ENCODE results near the gene RALGAPA2. TPM values are rescaled to one million over a fixed set of nuclear protein-coding genes. Genes with fewer than 3 reads are reported as not detected.

RALGAPA2 gene
- total and polyA plus RNA-seq, 5 donors from 2014 or later: 4.7 to 28.8 (median 6.2) TPM

DNA sequence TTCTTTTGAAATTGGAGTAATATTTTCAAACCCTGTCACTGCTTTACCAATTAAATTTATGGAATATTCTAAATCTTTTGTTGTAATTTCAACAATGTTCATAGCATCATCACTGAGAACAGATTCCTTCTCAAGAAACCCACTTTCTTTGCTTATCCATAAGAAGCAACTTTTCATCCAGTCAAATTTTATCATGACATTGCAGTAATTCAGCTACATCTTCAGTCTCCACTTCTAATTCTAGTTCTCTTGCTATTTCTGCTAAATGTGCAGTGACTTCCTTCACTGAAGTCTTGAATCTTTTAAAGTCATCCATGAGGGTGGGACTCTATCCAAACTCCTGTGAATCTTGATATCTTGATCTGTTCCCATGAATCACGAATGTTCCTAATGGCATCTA is 212.1 kb downstream of the RALGAPA2 start:
- peaks cover 62% of the 10 kb centered on the region for H3K36me3 Mint-ChIP-seq
- no peak for ATAC-seq (ENCODE audit: low read depth in 2 of 2)
- no peak overlapping the region for H3K4me3 Mint-ChIP-seq
- Histone ChIP-seq H3K4me3 (ENCODE audit: low read depth, low read length) (no peak overlapping the region), H3K27me3 (ENCODE audit: control insufficient read depth, insufficient read depth, low read length) (no peaks in the 10 kb centered on the region), H3K27ac (ENCODE audit: insufficient read depth, low read length, poor library complexity, severe bottlenecking) (no peak overlapping the region), H3K9me3 (ENCODE audit: control insufficient read depth in 2 of 2, low read length in 2 of 2) (no peaks in the 10 kb centered on the region), H3K4me1 (ENCODE audit: control insufficient read depth, insufficient read depth, low read length, poor library complexity, severe bottlenecking) (no peaks in the 10 kb centered on the region), H3K36me3 (ENCODE audit: control insufficient read depth, insufficient read depth, low read length) (peaks cover 39% of the 10 kb centered on the region)
- DNase-seq: no peak
- H3K4me1 Mint-ChIP-seq: no peaks in the 10 kb centered on the region
- no peak overlapping the region for H3K27ac Mint-ChIP-seq
- H3K27me3 Mint-ChIP-seq: no peaks in the 10 kb centered on the region
- no peaks in the 10 kb centered on the region for H3K9me3 Mint-ChIP-seq

DNA sequence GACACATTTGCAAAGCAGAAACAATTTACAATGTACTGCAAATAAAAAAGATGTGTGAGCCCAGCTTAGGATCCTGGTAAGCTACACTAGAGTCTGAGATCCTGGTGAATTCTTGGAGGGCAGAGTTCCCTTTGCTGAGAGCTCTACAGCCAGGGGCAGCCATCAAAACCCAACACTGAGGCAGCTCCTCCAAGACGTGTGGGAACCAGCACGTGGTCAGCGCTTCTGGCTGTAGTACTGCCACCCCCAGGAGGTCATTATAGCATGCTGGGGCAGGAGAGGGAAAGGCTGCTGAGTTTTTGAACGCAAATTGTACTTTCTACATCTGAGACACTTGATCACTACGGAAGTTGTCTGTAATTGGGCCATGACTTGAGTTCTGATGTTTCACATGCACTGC is 213.0 kb downstream of the RALGAPA2 start:
- peaks cover 46% of the 10 kb centered on the region for H3K36me3 ChIP-seq (ENCODE audit: control insufficient read depth, insufficient read depth, low read length)
- no peaks in the 10 kb centered on the region for H3K4me1 ChIP-seq (ENCODE audit: control insufficient read depth, insufficient read depth, low read length, poor library complexity, severe bottlenecking)
- Mint-ChIP-seq H3K27ac (no peak overlapping the region), H3K4me3 (no peak overlapping the region), H3K27me3 (no peaks in the 10 kb centered on the region), H3K36me3 (peaks cover 60% of the 10 kb centered on the region), H3K4me1 (no peaks in the 10 kb centered on the region), H3K9me3 (no peaks in the 10 kb centered on the region)
- no peaks in the 10 kb centered on the region for H3K9me3 ChIP-seq (ENCODE audit: control insufficient read depth in 2 of 2, low read length in 2 of 2)
- ATAC-seq (ENCODE audit: low read depth in 2 of 2) (no peak), DNase-seq (no peak)
- no peaks in the 10 kb centered on the region for H3K27me3 ChIP-seq (ENCODE audit: control insufficient read depth, insufficient read depth, low read length)
- no peak overlapping the region for H3K4me3 ChIP-seq (ENCODE audit: low read depth, low read length)
- no peak overlapping the region for H3K27ac ChIP-seq (ENCODE audit: insufficient read depth, low read length, poor library complexity, severe bottlenecking)

- Histone ChIP-seq H3K4me1 (ENCODE audit: control insufficient read depth, insufficient read depth, low read length, poor library complexity, severe bottlenecking) (no peaks in the 10 kb centered on the region), H3K27ac (ENCODE audit: insufficient read depth, low read length, poor library complexity, severe bottlenecking) (no peak overlapping the region), H3K27me3 (ENCODE audit: control insufficient read depth, insufficient read depth, low read length) (no peaks in the 10 kb centered on the region), H3K4me3 (ENCODE audit: low read depth, low read length) (no peak overlapping the region), H3K9me3 (ENCODE audit: control insufficient read depth in 2 of 2, low read length in 2 of 2) (no peaks in the 10 kb centered on the region), H3K36me3 (ENCODE audit: control insufficient read depth, insufficient read depth, low read length) (peaks cover 47% of the 10 kb centered on the region)
- H3K27ac Mint-ChIP-seq: no peak overlapping the region
- DNase-seq (no peak), ATAC-seq (ENCODE audit: low read depth in 2 of 2) (no peak)
- no peaks in the 10 kb centered on the region for H3K4me1 Mint-ChIP-seq
- no peaks in the 10 kb centered on the region for H3K27me3 Mint-ChIP-seq
- peaks cover 66% of the 10 kb centered on the region for H3K36me3 Mint-ChIP-seq
- H3K9me3 Mint-ChIP-seq: no peaks in the 10 kb centered on the region
- H3K4me3 Mint-ChIP-seq: no peak overlapping the region
These were observed 214.2 kb downstream of the RALGAPA2 start for GRCh38 chr20:20498076-20498861.

GRCh38 chr20:20497242-20497978 is 215.0 kb downstream of the RALGAPA2 start:
- Mint-ChIP-seq H3K9me3 (no peaks in the 10 kb centered on the region), H3K36me3 (peaks cover 57% of the 10 kb centered on the region), H3K27ac (no peak overlapping the region), H3K4me3 (no peak overlapping the region), H3K27me3 (no peaks in the 10 kb centered on the region), H3K4me1 (no peaks in the 10 kb centered on the region)
- H3K9me3 ChIP-seq (ENCODE audit: control insufficient read depth in 2 of 2, low read length in 2 of 2): no peaks in the 10 kb centered on the region
- ATAC-seq (ENCODE audit: low read depth in 2 of 2) (no peak), DNase-seq (no peak)
- no peaks in the 10 kb centered on the region for H3K27me3 ChIP-seq (ENCODE audit: control insufficient read depth, insufficient read depth, low read length)
- H3K36me3 ChIP-seq (ENCODE audit: control insufficient read depth, insufficient read depth, low read length): peaks cover 38% of the 10 kb centered on the region
- H3K4me1 ChIP-seq (ENCODE audit: control insufficient read depth, insufficient read depth, low read length, poor library complexity, severe bottlenecking): no peaks in the 10 kb centered on the region
- H3K27ac ChIP-seq (ENCODE audit: insufficient read depth, low read length, poor library complexity, severe bottlenecking): no peak overlapping the region
- H3K4me3 ChIP-seq (ENCODE audit: low read depth, low read length): no peak overlapping the region

- Mint-ChIP-seq H3K9me3 (no peaks in the 10 kb centered on the region), H3K36me3 (peaks cover 58% of the 10 kb centered on the region)
- H3K36me3 ChIP-seq (ENCODE audit: control insufficient read depth, insufficient read depth, low read length): peaks cover 29% of the 10 kb centered on the region
These were observed 216.5 kb downstream of the RALGAPA2 start for GRCh38 chr20:20495729-20496503.

DNA sequence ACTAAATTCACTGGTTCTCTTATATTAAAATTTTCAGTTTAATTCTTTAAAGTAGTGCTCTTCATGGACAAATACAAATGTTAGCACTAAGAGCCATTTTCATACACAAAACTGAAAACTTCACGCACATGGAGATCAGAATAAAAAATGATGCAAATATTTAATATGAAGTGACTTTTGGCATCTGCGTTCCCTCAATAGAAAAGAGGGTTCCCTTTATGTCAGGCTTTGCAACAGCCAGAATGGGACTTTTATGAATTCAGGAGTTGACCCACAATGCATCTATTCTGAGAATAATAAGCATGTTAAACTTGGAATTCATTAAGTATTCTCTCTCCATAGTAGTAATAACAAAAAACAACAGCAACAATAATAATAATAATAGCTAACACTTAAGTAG is 218.7 kb downstream of the RALGAPA2 start:
- H3K36me3 Mint-ChIP-seq: peaks cover 60% of the 10 kb centered on the region
- no peak overlapping the region for H3K4me3 Mint-ChIP-seq
- no peak overlapping the region for H3K27ac ChIP-seq (ENCODE audit: insufficient read depth, low read length, poor library complexity, severe bottlenecking)
- peaks cover 21% of the 10 kb centered on the region for H3K36me3 ChIP-seq (ENCODE audit: control insufficient read depth, insufficient read depth, low read length)
- no peak for DNase-seq
- peaks cover 2 to 9% (median 5%) of the 10 kb centered on the region in 4 donors for H3K4me1 Mint-ChIP-seq
- no peaks in the 10 kb centered on the region for H3K4me1 ChIP-seq (ENCODE audit: control insufficient read depth, insufficient read depth, low read length, poor library complexity, severe bottlenecking)
- no peak overlapping the region for H3K27ac Mint-ChIP-seq
- no peaks in the 10 kb centered on the region for H3K9me3 ChIP-seq (ENCODE audit: control insufficient read depth in 2 of 2, low read length in 2 of 2)
- no peak for ATAC-seq (ENCODE audit: low read depth in 2 of 2)
- no peak overlapping the region for H3K4me3 ChIP-seq (ENCODE audit: low read depth, low read length)
- no peaks in the 10 kb centered on the region for H3K9me3 Mint-ChIP-seq
- H3K27me3 Mint-ChIP-seq: no peaks in the 10 kb centered on the region
- no peaks in the 10 kb centered on the region for H3K27me3 ChIP-seq (ENCODE audit: control insufficient read depth, insufficient read depth, low read length)

More at GRCh38 chr20:20495729-20496503, 216.5 kb downstream of the RALGAPA2 start:
- Mint-ChIP-seq H3K4me1 (peaks cover 0 to 3% (median 0%) of the 10 kb centered on the region in 4 donors), H3K27me3 (no peaks in the 10 kb centered on the region), H3K27ac (no peak overlapping the region), H3K4me3 (no peak overlapping the region)
- no peak overlapping the region for H3K4me3 ChIP-seq (ENCODE audit: low read depth, low read length)
- H3K27me3 ChIP-seq (ENCODE audit: control insufficient read depth, insufficient read depth, low read length): no peaks in the 10 kb centered on the region
- H3K4me1 ChIP-seq (ENCODE audit: control insufficient read depth, insufficient read depth, low read length, poor library complexity, severe bottlenecking): no peaks in the 10 kb centered on the region
- DNase-seq (no peak), ATAC-seq (ENCODE audit: low read depth in 2 of 2) (no peak)
- no peak overlapping the region for H3K27ac ChIP-seq (ENCODE audit: insufficient read depth, low read length, poor library complexity, severe bottlenecking)
- no peaks in the 10 kb centered on the region for H3K9me3 ChIP-seq (ENCODE audit: control insufficient read depth in 2 of 2, low read length in 2 of 2)

- no peak overlapping the region for H3K4me3 ChIP-seq (ENCODE audit: low read depth, low read length)
- Mint-ChIP-seq H3K9me3 (no peaks in the 10 kb centered on the region), H3K27me3 (no peaks in the 10 kb centered on the region), H3K4me1 (peaks cover 2 to 9% (median 5%) of the 10 kb centered on the region in 4 donors), H3K27ac (no peak overlapping the region), H3K36me3 (peaks cover 57% of the 10 kb centered on the region), H3K4me3 (no peak overlapping the region)
- no peak overlapping the region for H3K27ac ChIP-seq (ENCODE audit: insufficient read depth, low read length, poor library complexity, severe bottlenecking)
- H3K4me1 ChIP-seq (ENCODE audit: control insufficient read depth, insufficient read depth, low read length, poor library complexity, severe bottlenecking): no peaks in the 10 kb centered on the region
- no peaks in the 10 kb centered on the region for H3K9me3 ChIP-seq (ENCODE audit: control insufficient read depth in 2 of 2, low read length in 2 of 2)
- ATAC-seq (ENCODE audit: low read depth in 2 of 2) (no peak), DNase-seq (no peak)
- no peaks in the 10 kb centered on the region for H3K27me3 ChIP-seq (ENCODE audit: control insufficient read depth, insufficient read depth, low read length)
- H3K36me3 ChIP-seq (ENCODE audit: control insufficient read depth, insufficient read depth, low read length): peaks cover 21% of the 10 kb centered on the region
These were observed 219.7 kb downstream of the RALGAPA2 start for GRCh38 chr20:20492521-20493332.

Measured in CD4-positive, CD25-positive, alpha-beta regulatory T cell (primary cell).